GM23338 (cell line): ENCODE data around the gene STMN3.

ENCODE experiments used
- EZH2 ChIP-seq: fragments of 200-600 bp; sonication (generic); IDR thresholded peaks from one replicate; pipeline ENCODE4 v1.8.0; 2017; ENCODE audit warnings: antibody characterized with exemption, mild to moderate bottlenecking, low read depth; ENCODE audit not compliant: unreplicated experiment
- EZH2phosphoT487 ChIP-seq: fragments of 200-600 bp; sonication (generic); IDR thresholded peaks from one replicate; pipeline ENCODE4 v1.8.1; 2018; ENCODE audit warnings: antibody characterized with exemption; ENCODE audit not compliant: unreplicated experiment
- JUNB ChIP-seq: IDR thresholded peaks from one replicate; pipeline ENCODE4 v1.6.1; 2016; ENCODE audit warnings: antibody characterized with exemption; ENCODE audit not compliant: unreplicated experiment
- POLR2AphosphoS5 ChIP-seq: IDR thresholded peaks from 2 replicates; pipeline ENCODE4 v1.6.1; 2016; ENCODE audit warnings: antibody characterized with exemption, low read depth
- STAT1 ChIP-seq: IDR thresholded peaks from one replicate; pipeline ENCODE4 v1.6.1; 2016; ENCODE audit warnings: antibody characterized with exemption; ENCODE audit not compliant: unreplicated experiment
- TF ChIP-seq, protein P1 (sequence below), 2 experiments: fragments of 200-600 bp in 1 of 2; sonication (generic) in 1 of 2; conservative IDR thresholded peaks; 2 replicates each; pipeline versions ENCODE4 v1.5.1 to v1.6.1; 2016 to 2017; ENCODE audit warnings: antibody characterized with exemption in 2 of 2, low read depth in 2 of 2, mild to moderate bottlenecking in 2 of 2, moderate library complexity in 1 of 2
- TF ChIP-seq, protein P2 (sequence below): IDR thresholded peaks from one replicate; pipeline ENCODE4 v1.6.1; 2018; ENCODE audit warnings: antibody characterized with exemption; ENCODE audit not compliant: unreplicated experiment
- TF ChIP-seq, protein P3 (sequence below): IDR thresholded peaks from 2 replicates; pipeline ENCODE4 v1.6.1; 2016; ENCODE audit warnings: antibody characterized with exemption

DNA sequence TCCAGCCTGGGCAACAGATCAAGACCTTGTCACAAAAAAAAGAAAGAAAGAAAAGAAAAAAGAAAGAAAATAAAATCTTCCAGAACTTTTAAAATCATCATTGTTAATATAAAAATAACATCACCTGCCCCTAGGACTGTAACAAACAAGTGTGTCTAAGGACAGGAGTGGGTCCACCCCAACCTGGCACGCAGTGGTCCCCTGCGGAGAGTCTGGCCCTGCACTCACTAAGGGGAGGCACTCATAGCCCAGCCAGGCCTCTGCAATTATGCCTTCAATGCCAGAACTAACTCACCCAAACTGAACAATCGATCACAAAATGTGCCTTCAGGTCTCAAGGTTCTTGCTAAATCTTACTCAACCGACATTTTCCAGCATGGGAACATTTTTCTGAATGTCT lies 31.1 kb downstream of the STMN3 start:
- TF ChIP-seq, protein P1, sequence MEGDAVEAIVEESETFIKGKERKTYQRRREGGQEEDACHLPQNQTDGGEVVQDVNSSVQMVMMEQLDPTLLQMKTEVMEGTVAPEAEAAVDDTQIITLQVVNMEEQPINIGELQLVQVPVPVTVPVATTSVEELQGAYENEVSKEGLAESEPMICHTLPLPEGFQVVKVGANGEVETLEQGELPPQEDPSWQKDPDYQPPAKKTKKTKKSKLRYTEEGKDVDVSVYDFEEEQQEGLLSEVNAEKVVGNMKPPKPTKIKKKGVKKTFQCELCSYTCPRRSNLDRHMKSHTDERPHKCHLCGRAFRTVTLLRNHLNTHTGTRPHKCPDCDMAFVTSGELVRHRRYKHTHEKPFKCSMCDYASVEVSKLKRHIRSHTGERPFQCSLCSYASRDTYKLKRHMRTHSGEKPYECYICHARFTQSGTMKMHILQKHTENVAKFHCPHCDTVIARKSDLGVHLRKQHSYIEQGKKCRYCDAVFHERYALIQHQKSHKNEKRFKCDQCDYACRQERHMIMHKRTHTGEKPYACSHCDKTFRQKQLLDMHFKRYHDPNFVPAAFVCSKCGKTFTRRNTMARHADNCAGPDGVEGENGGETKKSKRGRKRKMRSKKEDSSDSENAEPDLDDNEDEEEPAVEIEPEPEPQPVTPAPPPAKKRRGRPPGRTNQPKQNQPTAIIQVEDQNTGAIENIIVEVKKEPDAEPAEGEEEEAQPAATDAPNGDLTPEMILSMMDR (conservative IDR thresholded peaks at IDR 0.05; ENCODE audit: low read depth in 2 of 2), result no peak
- TF ChIP-seq, protein P2, sequence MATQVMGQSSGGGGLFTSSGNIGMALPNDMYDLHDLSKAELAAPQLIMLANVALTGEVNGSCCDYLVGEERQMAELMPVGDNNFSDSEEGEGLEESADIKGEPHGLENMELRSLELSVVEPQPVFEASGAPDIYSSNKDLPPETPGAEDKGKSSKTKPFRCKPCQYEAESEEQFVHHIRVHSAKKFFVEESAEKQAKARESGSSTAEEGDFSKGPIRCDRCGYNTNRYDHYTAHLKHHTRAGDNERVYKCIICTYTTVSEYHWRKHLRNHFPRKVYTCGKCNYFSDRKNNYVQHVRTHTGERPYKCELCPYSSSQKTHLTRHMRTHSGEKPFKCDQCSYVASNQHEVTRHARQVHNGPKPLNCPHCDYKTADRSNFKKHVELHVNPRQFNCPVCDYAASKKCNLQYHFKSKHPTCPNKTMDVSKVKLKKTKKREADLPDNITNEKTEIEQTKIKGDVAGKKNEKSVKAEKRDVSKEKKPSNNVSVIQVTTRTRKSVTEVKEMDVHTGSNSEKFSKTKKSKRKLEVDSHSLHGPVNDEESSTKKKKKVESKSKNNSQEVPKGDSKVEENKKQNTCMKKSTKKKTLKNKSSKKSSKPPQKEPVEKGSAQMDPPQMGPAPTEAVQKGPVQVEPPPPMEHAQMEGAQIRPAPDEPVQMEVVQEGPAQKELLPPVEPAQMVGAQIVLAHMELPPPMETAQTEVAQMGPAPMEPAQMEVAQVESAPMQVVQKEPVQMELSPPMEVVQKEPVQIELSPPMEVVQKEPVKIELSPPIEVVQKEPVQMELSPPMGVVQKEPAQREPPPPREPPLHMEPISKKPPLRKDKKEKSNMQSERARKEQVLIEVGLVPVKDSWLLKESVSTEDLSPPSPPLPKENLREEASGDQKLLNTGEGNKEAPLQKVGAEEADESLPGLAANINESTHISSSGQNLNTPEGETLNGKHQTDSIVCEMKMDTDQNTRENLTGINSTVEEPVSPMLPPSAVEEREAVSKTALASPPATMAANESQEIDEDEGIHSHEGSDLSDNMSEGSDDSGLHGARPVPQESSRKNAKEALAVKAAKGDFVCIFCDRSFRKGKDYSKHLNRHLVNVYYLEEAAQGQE, result no peak
- TF ChIP-seq POLR2AphosphoS5, result no peak
- TF ChIP-seq EZH2phosphoT487, result no peak
- TF ChIP-seq EZH2, result no peak
- TF ChIP-seq JUNB, result no peak
- TF ChIP-seq, protein P3, sequence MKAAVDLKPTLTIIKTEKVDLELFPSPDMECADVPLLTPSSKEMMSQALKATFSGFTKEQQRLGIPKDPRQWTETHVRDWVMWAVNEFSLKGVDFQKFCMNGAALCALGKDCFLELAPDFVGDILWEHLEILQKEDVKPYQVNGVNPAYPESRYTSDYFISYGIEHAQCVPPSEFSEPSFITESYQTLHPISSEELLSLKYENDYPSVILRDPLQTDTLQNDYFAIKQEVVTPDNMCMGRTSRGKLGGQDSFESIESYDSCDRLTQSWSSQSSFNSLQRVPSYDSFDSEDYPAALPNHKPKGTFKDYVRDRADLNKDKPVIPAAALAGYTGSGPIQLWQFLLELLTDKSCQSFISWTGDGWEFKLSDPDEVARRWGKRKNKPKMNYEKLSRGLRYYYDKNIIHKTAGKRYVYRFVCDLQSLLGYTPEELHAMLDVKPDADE, result no peak
- TF ChIP-seq STAT1, result no peak
